ENCODE data around the gene ANLN. TPM values are rescaled to one million over a fixed set of nuclear protein-coding genes. Genes with fewer than 3 reads are reported as not detected.

The ANLN gene
- total and polyA plus RNA-seq, 9 of the 15 experiments (the other 6 are each of a cell fraction or from before 2014, with no cell fraction given), result 18.1 to 66.2 (median 38.7) TPM

GRCh38 chr7:36395171-36395894 is 5.7 kb downstream of the ANLN start:
- intact Hi-C loops (cut with micrococcal nuclease), result no loop called here
- Histone ChIP-seq H3K4me2 (ENCODE audit: insufficient read depth, low read length) (no peak overlapping the region), H3K4me3 (no peak overlapping the region), H3K79me2 (ENCODE audit: control insufficient read depth, insufficient read depth, low read length) (peaks cover 78% of the 10 kb centered on the region), H3K9me3 (replicated peaks; ENCODE audit: control insufficient read depth, insufficient read depth, low read depth, low read length) (no peaks in the 10 kb centered on the region), H3K9me1 (ENCODE audit: control insufficient read depth, insufficient read depth, low read length) (no peaks in the 10 kb centered on the region), H3K27me3 (ENCODE audit: control insufficient read depth in 2 of 2, insufficient read depth in 2 of 2, low read length in 2 of 2) (no peaks in the 10 kb centered on the region), H3K4me1 (replicated peaks in 1 of 2; ENCODE audit: control insufficient read depth in 2 of 2, insufficient read depth in 2 of 2, low read length in 2 of 2) (peaks cover 8 to 39% of the 10 kb centered on the region in 2 experiments), H3K27ac (ENCODE audit: extremely low read depth, low read depth, low read length) (no peak overlapping the region), H3K9ac (ENCODE audit: insufficient read depth in 1 of 2, low read depth in 2 of 2, low read length in 2 of 2) (no peak overlapping the region), H2AFZ (ENCODE audit: low read depth, low read length) (no peak overlapping the region), H3K36me3 (ENCODE audit: control insufficient read depth, insufficient read depth, low read length) (peaks cover 58% of the 10 kb centered on the region), H4K20me1 (replicated peaks; ENCODE audit: control insufficient read depth, insufficient read depth, low read length) (peaks cover 7% of the 10 kb centered on the region; the same call in 1 of the 2 replicates)
- ATAC-seq (no peak), DNase-seq (ENCODE audit: extremely low read depth in 1 of 4, low spot score in 3 of 4) (no peak), FAIRE-seq (peak; percentile 35)
- POLR2A ChIA-PET, result interaction anchor here (6.4 kb wide), 1 partner anchor 19 kb away, joined by 57 read pairs; no protein-coding TSS in a partner anchor
- WGBS (ENCODE audit: insufficient coverage, low coverage, missing lambda C conversion rate), result 94% methylated on average over 1 of the region's 1 CpG
- in situ Hi-C loops (cut with MboI), result no loop called here
- no peak for TF ChIP-seq SRSF3 (IDR thresholded peaks at IDR 0.05; ENCODE audit: insufficient read depth, low read length)
- TF ChIP-seq THRA (IDR thresholded peaks at IDR 0.05), result no peak
- TF ChIP-seq SMAD3 (CRISPR knock-in tag; conservative IDR thresholded peaks at IDR 0.05), result no peak
- no peak for TF ChIP-seq ZNF347 (CRISPR knock-in tag; IDR thresholded peaks at IDR 0.05; ENCODE audit: low read depth)
- TF ChIP-seq E2F4 (CRISPR knock-in tag; IDR thresholded peaks at IDR 0.05; ENCODE audit: low read depth), result no peak
- no peak for TF ChIP-seq ZFP36 (IDR thresholded peaks at IDR 0.05; ENCODE audit: low read depth, low read length, partially characterized antibody)
- no peak for TF ChIP-seq ILK (tag; IDR thresholded peaks at IDR 0.05; ENCODE audit: borderline replicate concordance, low read depth)
- no peak for TF ChIP-seq KAT7 (CRISPR knock-in tag; IDR thresholded peaks at IDR 0.05; ENCODE audit: borderline replicate concordance)
- no peak for TF ChIP-seq PREB (CRISPR knock-in tag; IDR thresholded peaks at IDR 0.05)
- TF ChIP-seq FOXA1 (IDR thresholded peaks at IDR 0.05; ENCODE audit: borderline replicate concordance), result no peak
- no peak for TF ChIP-seq DMBX1 (CRISPR knock-in tag; IDR thresholded peaks at IDR 0.05; ENCODE audit: borderline replicate concordance)
- no peak for TF ChIP-seq DIDO1 (tag; IDR thresholded peaks at IDR 0.05; ENCODE audit: low read depth)
- TF ChIP-seq TFE3 (CRISPR knock-in tag; IDR thresholded peaks at IDR 0.05), result no peak
- TF ChIP-seq NFRKB (IDR thresholded peaks at IDR 0.05; ENCODE audit: low read depth), result no peak
- no peak for TF ChIP-seq HSF4 (CRISPR knock-in tag; IDR thresholded peaks at IDR 0.05; ENCODE audit: borderline replicate concordance)
- TF ChIP-seq MEF2D (tag; conservative IDR thresholded peaks at IDR 0.05; ENCODE audit: low read depth), result no peak
- CTCF ChIA-PET (ENCODE audit: low intra/inter-chr PET ratio), result no interaction called here
- BruUV-seq (replicated peaks), result no TSS peak
